ENCODE measurements around the gene MIPEP. TPM values are rescaled to one million over a fixed set of nuclear protein-coding genes. Genes with fewer than 3 reads are reported as not detected.

Gene MIPEP
- total and polyA plus RNA-seq, 9 of the 15 experiments (the other 6 are each of a cell fraction or from before 2014, with no cell fraction given): 1.7 to 19.3 (median 13.1) TPM

DNA sequence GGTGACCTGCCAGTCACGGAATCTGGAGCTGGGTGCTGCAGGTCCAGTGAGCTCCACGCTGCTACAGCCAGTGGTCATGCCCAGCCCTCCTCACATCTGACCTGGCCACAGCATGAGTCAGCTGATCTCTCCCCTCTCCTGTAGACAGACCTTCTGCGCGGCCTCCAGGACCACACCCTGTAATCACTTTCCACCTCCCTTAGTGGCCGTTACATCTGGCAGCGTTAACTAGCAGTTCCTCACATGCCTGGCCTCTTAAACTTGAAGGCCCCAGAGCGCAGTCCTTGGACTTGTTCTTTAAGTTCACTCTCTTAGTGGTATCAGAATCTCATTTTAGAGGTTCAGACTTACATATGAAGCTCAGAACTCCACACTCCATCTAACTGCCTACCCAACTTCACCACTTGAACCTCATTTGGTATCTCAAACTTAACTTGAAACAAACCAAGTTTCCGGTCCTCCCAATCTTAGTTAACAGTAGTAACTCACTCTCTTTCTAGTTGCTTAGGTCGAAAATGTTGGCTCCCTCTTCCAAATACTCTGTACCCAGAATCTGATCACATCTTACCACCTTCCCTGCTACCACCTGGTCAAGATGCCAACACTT is 22.7 kb downstream of the MIPEP start (continued):
- TF ChIP-seq ZNF175 (CRISPR knock-in tag; IDR thresholded peaks at IDR 0.05; ENCODE audit: low read depth) (no peak), POU5F1 (IDR thresholded peaks at IDR 0.05; ENCODE audit: borderline replicate concordance, low read depth, low read length, partially characterized antibody) (no peak), ARID1B (IDR thresholded peaks at IDR 0.05) (peak; percentile 41; the same call in 1 of the 2 replicates), OTX1 (CRISPR knock-in tag; IDR thresholded peaks at IDR 0.05) (no peak), EWSR1 (IDR thresholded peaks at IDR 0.05; ENCODE audit: borderline replicate concordance, low read depth, partially characterized antibody) (no peak), POLR3A (IDR thresholded peaks at IDR 0.05; ENCODE audit: borderline replicate concordance, extremely low read depth, insufficient read depth, insufficient read length) (no peak), NFE2 (IDR thresholded peaks at IDR 0.05; ENCODE audit: low read depth) (peak; percentile 84), RBM25 (IDR thresholded peaks at IDR 0.05; ENCODE audit: low read depth, low read length, severe bottlenecking) (no peak), CBX3 (IDR thresholded peaks at IDR 0.05; ENCODE audit: borderline replicate concordance in 1 of 2, low read length in 2 of 2) (no peak), FOSL1 (tag; conservative IDR thresholded peaks at IDR 0.05) (0 out of 2 replicates have a peak, but pooled peaks have one; percentile 13), ARID2 (IDR thresholded peaks at IDR 0.05) (no peak), HEY1 (CRISPR knock-in tag; IDR thresholded peaks at IDR 0.05; ENCODE audit: borderline replicate concordance) (no peak), BDP1 (IDR thresholded peaks at IDR 0.05; ENCODE audit: insufficient read depth, insufficient read length) (no peak), SRSF3 (IDR thresholded peaks at IDR 0.05; ENCODE audit: insufficient read depth, low read length) (no peak), TAF7 (tag; IDR thresholded peaks at IDR 0.05) (no peak), ZNF436 (CRISPR knock-in tag; IDR thresholded peaks at IDR 0.05) (no peak), MAFF (IDR thresholded peaks at IDR 0.05; ENCODE audit: low read length) (peak; percentile 46; the same call in 1 of the 2 replicates), ZNF217 (CRISPR knock-in tag; IDR thresholded peaks at IDR 0.05) (no peak), MEF2D (tag; conservative IDR thresholded peaks at IDR 0.05; ENCODE audit: low read depth) (no peak), ZNF766 (CRISPR knock-in tag; conservative IDR thresholded peaks at IDR 0.05) (no peak)
- TF ChIP-seq, protein P1, sequence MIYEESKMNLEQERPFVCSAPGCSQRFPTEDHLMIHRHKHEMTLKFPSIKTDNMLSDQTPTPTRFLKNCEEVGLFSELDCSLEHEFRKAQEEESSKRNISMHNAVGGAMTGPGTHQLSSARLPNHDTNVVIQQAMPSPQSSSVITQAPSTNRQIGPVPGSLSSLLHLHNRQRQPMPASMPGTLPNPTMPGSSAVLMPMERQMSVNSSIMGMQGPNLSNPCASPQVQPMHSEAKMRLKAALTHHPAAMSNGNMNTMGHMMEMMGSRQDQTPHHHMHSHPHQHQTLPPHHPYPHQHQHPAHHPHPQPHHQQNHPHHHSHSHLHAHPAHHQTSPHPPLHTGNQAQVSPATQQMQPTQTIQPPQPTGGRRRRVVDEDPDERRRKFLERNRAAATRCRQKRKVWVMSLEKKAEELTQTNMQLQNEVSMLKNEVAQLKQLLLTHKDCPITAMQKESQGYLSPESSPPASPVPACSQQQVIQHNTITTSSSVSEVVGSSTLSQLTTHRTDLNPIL (CRISPR knock-in tag; IDR thresholded peaks at IDR 0.05): no peak
- TF ChIP-seq, protein P2, sequence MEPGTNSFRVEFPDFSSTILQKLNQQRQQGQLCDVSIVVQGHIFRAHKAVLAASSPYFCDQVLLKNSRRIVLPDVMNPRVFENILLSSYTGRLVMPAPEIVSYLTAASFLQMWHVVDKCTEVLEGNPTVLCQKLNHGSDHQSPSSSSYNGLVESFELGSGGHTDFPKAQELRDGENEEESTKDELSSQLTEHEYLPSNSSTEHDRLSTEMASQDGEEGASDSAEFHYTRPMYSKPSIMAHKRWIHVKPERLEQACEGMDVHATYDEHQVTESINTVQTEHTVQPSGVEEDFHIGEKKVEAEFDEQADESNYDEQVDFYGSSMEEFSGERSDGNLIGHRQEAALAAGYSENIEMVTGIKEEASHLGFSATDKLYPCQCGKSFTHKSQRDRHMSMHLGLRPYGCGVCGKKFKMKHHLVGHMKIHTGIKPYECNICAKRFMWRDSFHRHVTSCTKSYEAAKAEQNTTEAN (CRISPR knock-in tag; IDR thresholded peaks at IDR 0.05): no peak
- TF ChIP-seq, protein P3, sequence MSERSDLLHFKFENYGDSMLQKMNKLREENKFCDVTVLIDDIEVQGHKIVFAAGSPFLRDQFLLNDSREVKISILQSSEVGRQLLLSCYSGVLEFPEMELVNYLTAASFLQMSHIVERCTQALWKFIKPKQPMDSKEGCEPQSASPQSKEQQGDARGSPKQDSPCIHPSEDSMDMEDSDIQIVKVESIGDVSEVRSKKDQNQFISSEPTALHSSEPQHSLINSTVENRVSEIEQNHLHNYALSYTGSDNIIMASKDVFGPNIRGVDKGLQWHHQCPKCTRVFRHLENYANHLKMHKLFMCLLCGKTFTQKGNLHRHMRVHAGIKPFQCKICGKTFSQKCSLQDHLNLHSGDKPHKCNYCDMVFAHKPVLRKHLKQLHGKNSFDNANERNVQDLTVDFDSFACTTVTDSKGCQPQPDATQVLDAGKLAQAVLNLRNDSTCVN (CRISPR knock-in tag; IDR thresholded peaks at IDR 0.05): no peak
- TF ChIP-seq, protein P4, sequence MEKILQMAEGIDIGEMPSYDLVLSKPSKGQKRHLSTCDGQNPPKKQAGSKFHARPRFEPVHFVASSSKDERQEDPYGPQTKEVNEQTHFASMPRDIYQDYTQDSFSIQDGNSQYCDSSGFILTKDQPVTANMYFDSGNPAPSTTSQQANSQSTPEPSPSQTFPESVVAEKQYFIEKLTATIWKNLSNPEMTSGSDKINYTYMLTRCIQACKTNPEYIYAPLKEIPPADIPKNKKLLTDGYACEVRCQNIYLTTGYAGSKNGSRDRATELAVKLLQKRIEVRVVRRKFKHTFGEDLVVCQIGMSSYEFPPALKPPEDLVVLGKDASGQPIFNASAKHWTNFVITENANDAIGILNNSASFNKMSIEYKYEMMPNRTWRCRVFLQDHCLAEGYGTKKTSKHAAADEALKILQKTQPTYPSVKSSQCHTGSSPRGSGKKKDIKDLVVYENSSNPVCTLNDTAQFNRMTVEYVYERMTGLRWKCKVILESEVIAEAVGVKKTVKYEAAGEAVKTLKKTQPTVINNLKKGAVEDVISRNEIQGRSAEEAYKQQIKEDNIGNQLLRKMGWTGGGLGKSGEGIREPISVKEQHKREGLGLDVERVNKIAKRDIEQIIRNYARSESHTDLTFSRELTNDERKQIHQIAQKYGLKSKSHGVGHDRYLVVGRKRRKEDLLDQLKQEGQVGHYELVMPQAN (IDR thresholded peaks at IDR 0.05; ENCODE audit: borderline replicate concordance): no peak

Data from K562 (cell line).